ENCODE data around the gene FAM184A. TPM values are rescaled to one million over a fixed set of nuclear protein-coding genes. Genes with fewer than 3 reads are reported as not detected.

FAM184A gene
- total and polyA plus RNA-seq, 2 experiments from 2014 or later, result 13.7 to 18.6 TPM

- H3K79me2 ChIP-seq (replicated peaks; ENCODE audit: insufficient read depth), result no peaks in the 10 kb centered on the region
- no peak overlapping the region for H3K4me3 Mint-ChIP-seq
- no peak overlapping the region for H3K4me2 ChIP-seq
- H3K4me1 ChIP-seq (ENCODE audit: insufficient read depth), result no peaks in the 10 kb centered on the region
- no peaks in the 10 kb centered on the region for H3F3A ChIP-seq (replicated peaks; ENCODE audit: low read depth)
- H3K9me3 Mint-ChIP-seq, result no peaks in the 10 kb centered on the region
- H3K27ac ChIP-seq (ENCODE audit: low read depth), result no peak overlapping the region
- no peak overlapping the region for H3K4me3 ChIP-seq
- H3K4me1 Mint-ChIP-seq, result peaks cover 5% of the 10 kb centered on the region; the same call in 2 of the 3 replicates
- no peaks in the 10 kb centered on the region for H3K27me3 ChIP-seq (ENCODE audit: insufficient read depth)
- H3K36me3 ChIP-seq (ENCODE audit: insufficient read depth), result no peaks in the 10 kb centered on the region
- H3K9me2 ChIP-seq (ENCODE audit: insufficient read depth), result no peaks in the 10 kb centered on the region
- no peaks in the 10 kb centered on the region for H3K36me3 Mint-ChIP-seq (ENCODE audit: low read depth)
- no peak for DNase-seq (ENCODE audit: low spot score)
- no peak overlapping the region for H2AFZ ChIP-seq
- H3K27me3 Mint-ChIP-seq (ENCODE audit: insufficient read depth, low read depth, poor library complexity), result no peaks in the 10 kb centered on the region
- H3K27ac Mint-ChIP-seq, result no peak overlapping the region
- ATAC-seq, result no peak
- TF ChIP-seq EZH2 (IDR thresholded peaks at IDR 0.05; ENCODE audit: low read depth, unreplicated experiment) (no peak), EZH2phosphoT487 (IDR thresholded peaks at IDR 0.05; ENCODE audit: unreplicated experiment) (no peak), POLR2AphosphoS5 (IDR thresholded peaks at IDR 0.05; ENCODE audit: low read depth) (no peak)
- H4K20me1 ChIP-seq (replicated peaks; ENCODE audit: insufficient read depth), result no peaks in the 10 kb centered on the region
These were observed 11.9 kb downstream of the FAM184A start for GRCh38 chr6:119066517-119066916.

- Histone ChIP-seq H3K9me2 (ENCODE audit: insufficient read depth) (no peaks in the 10 kb centered on the region), H3K27ac (ENCODE audit: low read depth) (no peak overlapping the region), H3K79me2 (replicated peaks; ENCODE audit: insufficient read depth) (no peaks in the 10 kb centered on the region), H4K20me1 (replicated peaks; ENCODE audit: insufficient read depth) (no peaks in the 10 kb centered on the region), H3K36me3 (ENCODE audit: insufficient read depth) (no peaks in the 10 kb centered on the region), H3K4me3 (no peak overlapping the region), H3K4me2 (no peak overlapping the region), H2AFZ (no peak overlapping the region), H3K27me3 (ENCODE audit: insufficient read depth) (no peaks in the 10 kb centered on the region), H3F3A (replicated peaks; ENCODE audit: low read depth) (no peaks in the 10 kb centered on the region), H3K4me1 (ENCODE audit: insufficient read depth) (peaks cover under 1% of the 10 kb centered on the region; the same call in 1 of the 2 replicates)
- no peak for TF ChIP-seq POLR2AphosphoS5 (IDR thresholded peaks at IDR 0.05; ENCODE audit: low read depth)
- no peak for TF ChIP-seq EZH2phosphoT487 (IDR thresholded peaks at IDR 0.05; ENCODE audit: unreplicated experiment)
- no peak for TF ChIP-seq STAT1 (IDR thresholded peaks at IDR 0.05; ENCODE audit: unreplicated experiment)
- no peaks in the 10 kb centered on the region for H3K9me3 Mint-ChIP-seq
- ATAC-seq (no peak), DNase-seq (ENCODE audit: low spot score) (no peak)
- H3K27ac Mint-ChIP-seq, result no peak overlapping the region
- no peaks in the 10 kb centered on the region for H3K36me3 Mint-ChIP-seq (ENCODE audit: low read depth)
- no peaks in the 10 kb centered on the region for H3K27me3 Mint-ChIP-seq (ENCODE audit: insufficient read depth, low read depth, poor library complexity)
- H3K4me3 Mint-ChIP-seq, result no peak overlapping the region
- peaks cover 7% of the 10 kb centered on the region for H3K4me1 Mint-ChIP-seq
These were observed 12.5 kb downstream of the FAM184A start for GRCh38 chr6:119065955-119066354.

GRCh38 chr6:119065382-119065781, 13.1 kb downstream of the FAM184A start:
- H2AFZ ChIP-seq, result no peak overlapping the region
- ATAC-seq (no peak), DNase-seq (ENCODE audit: low spot score) (no peak)
- H3K36me3 ChIP-seq (ENCODE audit: insufficient read depth), result no peaks in the 10 kb centered on the region
- H3K27me3 ChIP-seq (ENCODE audit: insufficient read depth), result no peaks in the 10 kb centered on the region
- Mint-ChIP-seq H3K4me3 (no peak overlapping the region), H3K9me3 (no peaks in the 10 kb centered on the region), H3K27ac (no peak overlapping the region), H3K36me3 (ENCODE audit: low read depth) (no peaks in the 10 kb centered on the region), H3K27me3 (ENCODE audit: insufficient read depth, low read depth, poor library complexity) (no peaks in the 10 kb centered on the region), H3K4me1 (peaks cover 8% of the 10 kb centered on the region)
- H3K27ac ChIP-seq (ENCODE audit: low read depth), result no peak overlapping the region
- no peaks in the 10 kb centered on the region for H3F3A ChIP-seq (replicated peaks; ENCODE audit: low read depth)
- peaks cover 6% of the 10 kb centered on the region for H3K4me1 ChIP-seq (ENCODE audit: insufficient read depth)
- H3K4me2 ChIP-seq, result no peak overlapping the region
- H4K20me1 ChIP-seq (replicated peaks; ENCODE audit: insufficient read depth), result no peaks in the 10 kb centered on the region
- no peak overlapping the region for H3K4me3 ChIP-seq
- no peaks in the 10 kb centered on the region for H3K9me2 ChIP-seq (ENCODE audit: insufficient read depth)
- TF ChIP-seq CREB1 (CRISPR knock-in tag; IDR thresholded peaks at IDR 0.05; ENCODE audit: low read depth), result no peak
- no peak for TF ChIP-seq ZNF331 (CRISPR knock-in tag; IDR thresholded peaks at IDR 0.05; ENCODE audit: low read depth)
- no peaks in the 10 kb centered on the region for H3K79me2 ChIP-seq (replicated peaks; ENCODE audit: insufficient read depth)

- Histone ChIP-seq H3K27ac (ENCODE audit: low read depth) (no peak overlapping the region), H3K9me2 (ENCODE audit: insufficient read depth) (no peaks in the 10 kb centered on the region), H3K4me3 (no peak overlapping the region), H4K20me1 (replicated peaks; ENCODE audit: insufficient read depth) (no peaks in the 10 kb centered on the region), H3K4me2 (no peak overlapping the region), H3K4me1 (ENCODE audit: insufficient read depth) (peaks cover 7% of the 10 kb centered on the region), H3K79me2 (replicated peaks; ENCODE audit: insufficient read depth) (no peaks in the 10 kb centered on the region), H3K27me3 (ENCODE audit: insufficient read depth) (no peaks in the 10 kb centered on the region), H3F3A (replicated peaks; ENCODE audit: low read depth) (no peaks in the 10 kb centered on the region), H2AFZ (no peak overlapping the region), H3K36me3 (ENCODE audit: insufficient read depth) (no peaks in the 10 kb centered on the region)
- Mint-ChIP-seq H3K36me3 (ENCODE audit: low read depth) (no peaks in the 10 kb centered on the region), H3K9me3 (no peaks in the 10 kb centered on the region; the same call in 2 of the 3 replicates), H3K27me3 (ENCODE audit: insufficient read depth, low read depth, poor library complexity) (peaks cover 1% of the 10 kb centered on the region), H3K4me1 (peaks cover 11% of the 10 kb centered on the region), H3K27ac (no peak overlapping the region), H3K4me3 (no peak overlapping the region)
- no peak for ATAC-seq
- no peak for DNase-seq (ENCODE audit: low spot score)
- TF ChIP-seq ZNF331 (CRISPR knock-in tag; IDR thresholded peaks at IDR 0.05; ENCODE audit: low read depth), result no peak
- no peak for TF ChIP-seq POLR2AphosphoS5 (IDR thresholded peaks at IDR 0.05; ENCODE audit: low read depth)
- no peak for TF ChIP-seq NANOG (IDR thresholded peaks at IDR 0.05; ENCODE audit: borderline replicate concordance)
- no peak for TF ChIP-seq EZH2 (IDR thresholded peaks at IDR 0.05; ENCODE audit: low read depth, unreplicated experiment)
- no peak for TF ChIP-seq EZH2phosphoT487 (IDR thresholded peaks at IDR 0.05; ENCODE audit: unreplicated experiment)
- no peak for TF ChIP-seq ETS1 (IDR thresholded peaks at IDR 0.05)
- no peak for TF ChIP-seq STAT1 (IDR thresholded peaks at IDR 0.05; ENCODE audit: unreplicated experiment)
- TF ChIP-seq ZNF114 (CRISPR knock-in tag; IDR thresholded peaks at IDR 0.05), result no peak
- no peak for TF ChIP-seq CREB1 (CRISPR knock-in tag; IDR thresholded peaks at IDR 0.05; ENCODE audit: low read depth)
These were observed 15.0 kb downstream of the FAM184A start for GRCh38 chr6:119063491-119063890.

All from GM23338 (cell line).